G401 (cell line): Measurements from ENCODE around the gene FAM72D. TPM values are rescaled to one million over a fixed set of nuclear protein-coding genes. Genes with fewer than 3 reads are reported as not detected.
"Not testable (repeated sequence)": the region's sequence is repeated elsewhere in the genome, so short reads cannot be mapped to it uniquely, and the experiment has no call there.

Source experiments
- DNase-seq: peaks from one replicate; pipeline ENCODE4 v3.0.0-alpha.2; 2015; ENCODE audit warnings: low spot score
- in situ Hi-C: cut with HindIII; loops from 2 replicates; pipeline ENCODE4 v1.10.0; 2016; ENCODE audit warnings: low sequenced_read_pairs, mixed read lengths
- total RNA-seq: library from RNA; depleted of rRNA; stranded (reverse); fragments of >200 nt; shearing (Covaris generic); gene quantifications from 2 replicates; pipeline ENCODE4 v1.2.3, GENCODE V29; 2014; rRNA removed

Gene FAM72D
- total RNA-seq, 1 experiment from 2014 or later, result 12.6 TPM

DNA sequence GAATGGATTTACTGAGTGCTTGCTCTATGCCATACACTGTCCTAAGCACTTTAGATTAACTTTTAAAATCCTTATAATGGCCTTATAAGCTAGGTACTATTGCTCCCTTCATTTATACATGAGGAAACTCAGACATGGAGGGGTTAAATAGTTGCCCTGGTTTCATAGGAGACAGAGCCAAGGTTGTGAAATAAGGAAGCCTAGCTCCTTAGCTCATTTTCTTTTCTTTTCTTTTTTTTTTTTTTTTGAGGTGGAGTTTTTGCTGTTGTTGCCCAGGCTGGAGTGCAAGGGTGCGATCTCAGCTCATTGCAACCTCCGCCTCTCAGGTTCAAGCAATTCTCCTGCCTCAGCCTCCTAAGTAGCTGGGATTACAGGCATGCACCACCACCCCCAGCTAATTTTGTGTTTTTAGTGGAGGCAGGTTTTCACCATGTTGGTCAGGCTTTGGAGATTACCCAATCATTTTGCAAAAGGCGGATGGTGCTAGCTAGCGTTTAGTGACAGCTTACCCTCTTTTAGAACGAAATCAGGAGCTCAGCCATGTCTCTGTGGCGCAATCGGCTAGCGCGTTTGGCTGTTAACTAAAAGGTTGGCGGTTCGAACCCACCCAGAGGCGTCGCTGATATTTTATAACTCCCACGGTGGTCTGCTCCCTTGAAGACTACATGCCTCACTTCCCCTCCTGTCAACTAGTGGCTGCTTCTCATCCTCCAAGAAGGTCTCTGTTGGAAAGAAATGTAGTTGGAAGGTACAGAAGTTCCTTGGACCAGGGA is 33.1 kb downstream of the FAM72D start:
- in situ Hi-C loops, DNase-seq: not testable (repeated sequence)

DNA sequence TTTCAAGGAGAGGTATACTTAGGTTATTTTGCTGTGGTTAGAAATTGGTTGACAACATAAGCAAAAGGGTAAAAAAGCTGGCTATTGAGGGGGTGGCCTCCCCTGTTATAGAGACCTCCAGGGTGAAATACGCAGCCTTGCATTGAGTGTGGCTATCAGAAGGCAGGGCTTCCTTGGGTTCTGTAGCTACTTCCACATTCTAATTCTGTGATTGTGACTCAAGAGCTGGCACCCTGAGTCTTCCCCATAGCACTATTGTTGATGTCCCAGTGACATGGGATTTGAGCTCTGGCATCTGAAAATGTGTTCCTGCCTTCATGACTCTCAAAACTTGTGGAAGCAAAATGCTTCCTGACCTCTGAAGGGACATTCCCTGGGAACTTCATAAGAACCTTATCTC is 38.7 kb downstream of the FAM72D start:
- DNase-seq, in situ Hi-C loops: not testable (repeated sequence)

DNA sequence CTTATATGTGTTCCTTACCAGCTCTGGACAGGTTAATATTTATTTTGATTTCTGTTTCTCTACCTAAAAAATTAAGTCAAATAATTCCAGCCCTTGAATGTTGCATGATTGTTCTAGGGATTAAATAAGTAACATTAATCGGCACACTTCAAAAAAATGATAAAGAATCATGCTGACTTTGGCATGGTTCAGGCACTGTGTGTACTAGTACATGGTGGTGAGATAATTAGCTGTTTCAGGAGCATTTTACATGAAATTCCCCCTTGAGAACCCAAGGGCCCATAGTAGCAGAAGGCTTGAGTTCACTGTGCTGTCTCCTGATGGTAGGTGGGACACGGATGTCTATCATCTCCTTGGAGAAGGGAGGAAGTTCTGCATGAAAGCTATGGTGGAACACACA is 44.8 kb downstream of the FAM72D start:
- in situ Hi-C loops, DNase-seq: not testable (repeated sequence)

DNA sequence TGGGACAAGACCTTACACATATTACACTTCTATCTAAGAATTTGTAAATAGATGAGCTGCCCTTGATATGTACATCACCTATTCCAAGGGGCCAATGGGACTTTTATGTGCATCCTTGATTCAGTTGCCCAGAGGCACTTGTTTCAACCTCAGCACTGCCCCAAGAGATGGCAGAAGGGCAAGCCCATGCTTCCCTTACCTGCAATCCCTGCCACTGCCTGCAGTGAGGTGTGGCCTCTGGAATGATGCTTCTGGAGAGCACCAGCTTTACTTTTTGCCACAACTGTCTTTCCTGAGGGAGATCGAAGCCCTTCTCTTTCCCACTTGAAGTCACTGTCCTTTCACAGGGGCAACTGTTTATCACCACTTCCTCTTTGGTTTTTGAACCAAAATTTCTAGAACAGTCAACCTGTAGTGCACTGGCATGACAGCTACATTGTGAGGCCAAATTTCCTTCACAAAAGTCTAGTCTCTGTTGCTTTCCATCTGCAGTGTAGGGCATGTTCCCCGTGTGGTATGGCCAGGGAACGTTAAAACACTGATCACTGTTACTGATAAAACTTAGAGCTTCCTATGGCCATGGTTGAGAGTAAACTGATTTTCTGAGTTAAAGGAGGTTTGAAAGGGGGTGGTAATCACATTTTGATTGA is 48.6 kb downstream of the FAM72D start:
- DNase-seq, in situ Hi-C loops: not testable (repeated sequence)

DNA sequence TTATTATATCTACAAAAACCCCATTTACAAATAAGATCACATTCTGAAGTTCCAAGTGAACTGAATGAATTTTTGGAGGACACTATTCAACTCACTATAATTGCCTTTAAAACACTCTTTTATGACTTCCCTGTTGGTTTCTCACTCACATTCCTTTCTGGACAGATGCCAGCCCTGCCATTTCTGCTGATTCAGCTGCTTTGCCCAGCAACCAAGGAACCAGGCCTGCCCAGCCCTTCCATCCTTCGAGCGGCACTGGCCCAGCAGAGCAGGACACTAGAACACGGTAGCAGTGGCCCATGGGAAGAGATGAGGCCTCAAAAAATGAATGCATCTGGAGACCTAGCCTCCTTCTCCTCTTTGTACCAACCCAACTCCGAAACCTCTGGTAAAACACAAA is 50.5 kb downstream of the FAM72D start:
- DNase-seq, in situ Hi-C loops: not testable (repeated sequence)

DNA sequence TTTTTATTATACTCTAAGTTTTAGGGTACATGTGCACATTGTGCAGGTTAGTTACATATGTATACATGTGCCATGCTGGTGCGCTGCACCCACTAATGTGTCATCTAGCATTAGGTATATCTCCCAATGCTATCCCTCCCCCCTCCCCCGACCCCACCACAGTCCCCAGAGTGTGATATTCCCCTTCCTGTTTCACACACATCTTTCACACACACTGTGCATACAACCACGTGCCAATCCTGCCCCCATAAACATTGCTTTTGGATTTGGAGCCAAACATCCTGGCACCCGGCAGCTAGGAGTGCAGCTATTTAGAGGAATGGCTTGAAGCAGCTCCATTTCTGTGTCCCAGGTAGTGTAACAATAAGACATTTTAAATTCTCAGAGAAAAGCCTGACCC is 51.4 kb downstream of the FAM72D start:
- DNase-seq, in situ Hi-C loops: not testable (repeated sequence)

DNA sequence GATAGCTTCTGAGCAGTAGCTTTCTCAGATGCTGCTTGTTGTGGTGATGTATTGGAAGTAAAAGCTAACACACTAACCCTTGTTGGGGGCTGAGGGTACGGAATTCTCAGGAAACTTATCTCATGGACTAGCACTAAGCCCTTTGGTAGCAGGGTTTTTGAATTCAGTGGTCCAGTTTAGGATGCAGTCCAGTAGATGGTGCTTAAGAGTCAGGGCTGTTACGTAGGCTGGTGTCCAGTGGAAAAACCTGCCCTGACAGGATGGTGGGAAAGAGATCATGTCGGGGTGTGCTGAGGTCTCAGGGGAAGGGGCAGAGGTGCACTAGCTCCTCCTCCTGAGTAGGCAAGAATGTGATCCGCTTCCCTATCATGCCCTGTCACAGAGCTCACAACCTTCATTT is 59.6 kb downstream of the FAM72D start:
- in situ Hi-C loops, result not testable (repeated sequence)

DNA sequence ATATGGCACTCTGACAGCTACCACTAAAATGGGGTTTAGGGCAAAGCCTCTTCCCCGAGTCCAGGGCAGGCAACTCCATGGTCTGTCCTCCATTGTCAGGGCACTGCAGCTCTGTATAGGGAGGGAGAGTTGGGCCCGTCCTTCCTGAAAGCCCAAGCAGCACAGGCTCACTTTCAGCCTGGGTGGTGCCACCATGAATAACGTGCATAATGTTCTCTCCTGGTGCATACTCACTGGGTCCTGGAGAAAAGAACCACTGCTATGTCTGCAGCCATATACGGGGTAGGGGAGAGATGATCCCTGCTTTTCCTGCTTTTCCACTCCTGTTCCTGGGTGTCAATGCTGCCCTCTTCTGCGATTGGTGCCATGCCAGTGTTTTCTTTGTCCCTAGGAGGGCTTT is 60.1 kb downstream of the FAM72D start:
- DNase-seq, result peak; percentile 2
- in situ Hi-C loops, result not testable (repeated sequence)

More for the DNA sequence above, 59.6 kb downstream of the FAM72D start:
- DNase-seq, result not testable (repeated sequence)

DNA sequence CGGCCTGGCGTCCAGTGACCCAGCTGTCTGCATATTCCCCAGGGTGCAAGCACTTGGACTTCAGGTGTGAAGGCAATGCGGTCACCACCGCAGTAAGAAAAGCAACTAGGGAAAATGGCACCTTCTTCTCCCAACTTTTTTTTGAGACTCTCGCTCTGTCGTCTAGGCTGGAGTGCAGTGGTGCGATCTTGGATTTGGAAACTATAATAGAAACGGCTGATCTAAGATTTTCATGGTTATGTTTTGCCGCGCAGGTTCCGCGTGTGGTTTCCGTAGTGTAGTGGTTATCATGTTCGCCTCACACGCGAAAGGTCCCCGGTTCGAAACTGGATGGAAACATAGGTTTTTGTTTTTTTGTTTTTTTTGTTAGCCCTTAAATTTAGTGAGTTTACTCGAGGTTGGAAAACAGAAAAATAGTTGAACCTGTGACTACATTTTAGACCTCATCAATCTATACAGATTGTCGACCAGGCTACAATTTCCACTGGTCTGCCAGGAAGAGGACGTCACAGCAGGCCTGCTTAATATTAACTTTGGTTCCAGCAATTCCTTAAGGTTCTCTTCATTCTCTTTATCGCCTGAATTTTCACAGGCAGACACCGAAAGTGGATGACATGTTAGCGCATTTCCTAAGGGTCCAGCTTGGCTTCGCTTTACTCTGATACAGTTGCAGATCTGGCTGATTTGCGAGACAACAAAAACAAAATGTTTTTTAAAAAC is 61.3 kb downstream of the FAM72D start:
- DNase-seq, result peak; percentile 66
- in situ Hi-C loops, result not testable (repeated sequence)

DNA sequence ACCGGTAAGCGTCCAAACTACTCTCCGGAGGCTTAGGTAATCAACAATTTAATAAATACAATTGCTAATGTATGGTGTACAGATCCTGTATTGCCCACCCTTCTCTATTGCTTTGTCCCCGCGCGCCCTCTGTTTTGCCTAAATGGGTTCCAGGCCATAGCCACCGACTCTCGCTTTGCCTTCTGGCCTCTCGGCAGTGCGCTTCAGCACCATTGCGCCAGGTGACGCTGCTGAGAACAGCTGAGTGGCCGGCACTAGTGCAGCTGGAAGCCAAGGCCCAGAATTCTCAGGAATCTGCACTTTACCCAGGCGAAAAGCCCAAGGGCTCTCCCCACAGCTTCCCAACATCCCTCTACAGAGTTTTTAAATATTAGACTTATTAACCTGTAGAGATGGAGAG is 61.9 kb downstream of the FAM72D start:
- in situ Hi-C loops, DNase-seq: not testable (repeated sequence)

DNA sequence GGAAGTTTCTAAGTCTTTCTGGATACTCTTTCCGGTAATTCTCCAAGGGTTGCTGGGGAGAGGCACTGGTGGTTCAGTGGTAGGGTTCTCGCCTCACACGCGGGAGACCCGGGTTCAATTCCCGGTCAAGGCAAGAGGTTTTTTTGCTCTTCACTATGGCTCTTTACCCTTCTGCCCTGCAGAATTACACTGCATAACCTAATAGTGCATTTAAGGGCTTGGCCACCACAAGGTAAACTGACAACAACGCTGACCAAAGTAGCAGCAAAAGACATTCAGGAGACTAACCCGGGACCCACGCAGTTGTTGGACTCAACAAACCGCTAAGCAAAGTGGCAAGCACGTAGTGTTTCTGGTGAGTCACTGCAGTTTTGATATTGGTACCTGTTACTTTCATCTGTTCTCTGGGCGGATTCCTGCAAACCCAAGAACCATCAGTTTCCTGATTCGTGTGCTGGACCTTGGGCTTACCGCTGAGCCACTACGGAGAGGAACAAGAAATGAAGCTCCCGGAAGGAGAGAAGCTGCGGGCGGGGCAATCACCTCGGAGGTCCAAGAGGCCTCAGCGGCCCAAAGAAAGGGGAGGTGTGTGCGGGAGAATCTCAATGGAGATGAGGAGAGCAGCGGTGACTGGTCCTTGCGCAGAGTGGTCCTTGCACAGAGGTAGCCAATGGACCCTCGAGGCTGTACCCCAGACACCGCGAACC is 65.4 kb downstream of the FAM72D start:
- DNase-seq, in situ Hi-C loops: not testable (repeated sequence)

Other genes starting within 250 kb of the FAM72D start
- gene SRGAP2B, start 646 bp upstream of the FAM72D start, total RNA-seq, result 8.6 and 17.5 TPM in 2 replicates
- gene PPIAL4D, start 146.2 kb downstream of the FAM72D start, total RNA-seq, result not detected in 2 replicates